Ascending aorta (tissue), 2 donors: Measurements from ENCODE around the gene SLC22A13. TPM values are rescaled to one million over a fixed set of nuclear protein-coding genes. Genes with fewer than 3 reads are reported as not detected.

Experiments used
- DNase-seq, 2 donors: peaks; one replicate each; pipeline ENCODE4 v3.0.0-alpha.2; 2019; ENCODE audit warnings: low spot score in 2 of 2
- H3K27ac ChIP-seq, 2 donors: fragments of 200-600 bp; sonication (generic); one replicate each; pipeline ENCODE4 v1.5.1; 2016 to 2017; ENCODE audit warnings: mild to moderate bottlenecking in 1 of 2
- H3K27me3 ChIP-seq: fragments of 200-600 bp; sonication (generic); one replicate; pipeline ENCODE4 v1.5.1; 2017
- H3K36me3 ChIP-seq, 2 donors: fragments of 200-600 bp; sonication (generic); one replicate each; pipeline ENCODE4 v1.5.1; 2016
- H3K4me1 ChIP-seq, 2 donors: fragments of 200-600 bp; sonication (generic); one replicate each; pipeline ENCODE4 v1.5.1; 2016 to 2017; ENCODE audit warnings: mild to moderate bottlenecking in 1 of 2
- H3K4me3 ChIP-seq, 2 donors: fragments of 200-600 bp; sonication (generic); one replicate each; pipeline ENCODE4 v1.5.1; 2016 to 2017; ENCODE audit warnings: mild to moderate bottlenecking in 1 of 2
- H3K9me3 ChIP-seq, 2 donors: fragments of 200-600 bp; sonication (generic); one replicate each; pipeline ENCODE4 v1.5.1; 2016
- CTCF ChIP-seq, 3 experiments: fragments of 200-600 bp in 2 of 3; fragments of 450-650 bp in 1 of 3; sonication (generic) in 2 of 3; IDR thresholded peaks; one replicate each; pipeline ENCODE4 v1.5.1; 2016 to 2019; ENCODE audit warnings: antibody characterized with exemption in 3 of 3, mild to moderate bottlenecking in 1 of 3, moderate library complexity in 1 of 3
- intact Hi-C: fragments of 100-400 bp; cut with DNase I; formaldehyde crosslinking; loops from one replicate; pipeline ENCODE4 v1.15.1; 2023
- total RNA-seq: library from RNA; depleted of rRNA; stranded (reverse); fragments of >200 nt; gene quantifications from one replicate; pipeline ENCODE4 v1.1.0, GENCODE V29; 2016

The SLC22A13 gene
- total RNA-seq, 1 donor from 2014 or later, result not detected

- no peak for TF ChIP-seq CTCF (IDR thresholded peaks at IDR 0.05)
- peaks cover 34 to 66% of the 10 kb centered on the region in 2 donors for H3K36me3 ChIP-seq
These were observed 11.9 kb upstream of the SLC22A13 start for GRCh38 chr3:38253704-38254103.

GRCh38 chr3:38254872-38255271 is 10.7 kb upstream of the SLC22A13 start:
- Histone ChIP-seq H3K36me3 (peaks cover 34 to 55% of the 10 kb centered on the region in 2 donors), H3K27ac (no peak overlapping the region)
- no peak for TF ChIP-seq CTCF (IDR thresholded peaks at IDR 0.05)

More at GRCh38 chr3:38253704-38254103, 11.9 kb upstream of the SLC22A13 start:
- H3K4me3 ChIP-seq, result no peak overlapping the region
- no peaks in the 10 kb centered on the region for H3K27me3 ChIP-seq
- no peak overlapping the region for H3K27ac ChIP-seq
- intact Hi-C loops, result no loop called here
- no peaks in the 10 kb centered on the region for H3K4me1 ChIP-seq
- H3K9me3 ChIP-seq, result no peaks in the 10 kb centered on the region
- DNase-seq, result no peak

GRCh38 chr3:38255627-38256026 is 10.0 kb upstream of the SLC22A13 start:
- H3K27me3 ChIP-seq, result no peaks in the 10 kb centered on the region
- TF ChIP-seq CTCF (IDR thresholded peaks at IDR 0.05), result no peak
- peaks cover 31 to 48% of the 10 kb centered on the region in 2 donors for H3K36me3 ChIP-seq
- no peak overlapping the region for H3K27ac ChIP-seq
- no peaks in the 10 kb centered on the region for H3K4me1 ChIP-seq
- no peak overlapping the region for H3K4me3 ChIP-seq
- no peak for DNase-seq
- intact Hi-C loops, result no loop called here
- no peaks in the 10 kb centered on the region for H3K9me3 ChIP-seq

More at GRCh38 chr3:38254872-38255271, 10.7 kb upstream of the SLC22A13 start:
- no peak for DNase-seq
- no peaks in the 10 kb centered on the region for H3K9me3 ChIP-seq
- intact Hi-C loops, result no loop called here
- no peak overlapping the region for H3K4me3 ChIP-seq
- H3K4me1 ChIP-seq, result no peaks in the 10 kb centered on the region
- no peaks in the 10 kb centered on the region for H3K27me3 ChIP-seq

- H3K9me3 ChIP-seq, result no peaks in the 10 kb centered on the region
- intact Hi-C loops, result no loop called here
- H3K27ac ChIP-seq, result no peak overlapping the region
- no peaks in the 10 kb centered on the region for H3K4me1 ChIP-seq
- H3K4me3 ChIP-seq, result no peak overlapping the region
- no peak for TF ChIP-seq CTCF (IDR thresholded peaks at IDR 0.05)
- peaks cover 22 to 28% of the 10 kb centered on the region in 2 donors for H3K36me3 ChIP-seq
- no peak for DNase-seq
- H3K27me3 ChIP-seq, result no peaks in the 10 kb centered on the region
These were observed 8.0 kb upstream of the SLC22A13 start for GRCh38 chr3:38257583-38257982.

DNA sequence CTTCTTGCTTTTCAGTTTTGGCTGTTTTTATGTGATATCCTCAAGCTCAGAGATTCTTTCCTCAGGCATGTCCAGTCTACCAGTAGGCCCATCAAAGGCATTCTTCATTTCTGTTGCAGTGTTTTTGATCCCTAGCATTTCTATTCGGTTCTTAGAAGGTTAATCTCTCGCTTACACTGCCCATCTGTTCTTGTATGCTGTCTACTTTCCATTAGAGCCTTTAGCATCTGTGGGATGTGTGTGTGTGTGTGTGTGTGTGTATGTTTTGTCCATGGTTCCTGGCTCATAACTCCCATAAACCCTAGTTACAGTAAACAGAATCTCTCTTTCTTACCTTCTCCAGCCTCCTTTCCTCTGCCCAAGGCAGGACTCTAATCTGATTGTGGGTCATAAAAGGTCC is 5.1 kb upstream of the SLC22A13 start:
- Histone ChIP-seq H3K4me1 (no peaks in the 10 kb centered on the region), H3K36me3 (peaks cover 0 to 4% of the 10 kb centered on the region in 2 donors), H3K9me3 (no peaks in the 10 kb centered on the region), H3K27me3 (no peaks in the 10 kb centered on the region), H3K27ac (no peak overlapping the region), H3K4me3 (no peak overlapping the region)
- intact Hi-C loops, result no loop called here
- DNase-seq, result no peak
- no peak for TF ChIP-seq CTCF (IDR thresholded peaks at IDR 0.05)

- Histone ChIP-seq H3K27me3 (no peaks in the 10 kb centered on the region), H3K27ac (no peak overlapping the region), H3K9me3 (no peaks in the 10 kb centered on the region), H3K36me3 (peaks cover 0 to 4% of the 10 kb centered on the region in 2 donors), H3K4me1 (no peaks in the 10 kb centered on the region), H3K4me3 (no peak overlapping the region)
- intact Hi-C loops, result no loop called here
- no peak for DNase-seq
- no peak for TF ChIP-seq CTCF (IDR thresholded peaks at IDR 0.05)
These were observed 1.2 kb upstream of the SLC22A13 start for GRCh38 chr3:38264353-38264771.
